ENCODE data around the gene ACIN1. TPM values are rescaled to one million over a fixed set of nuclear protein-coding genes. Genes with fewer than 3 reads are reported as not detected.

The ACIN1 gene
- total RNA-seq, 1 donor from 2014 or later, result 184 TPM

GRCh38 chr14:23078692-23079116 lies 16.2 kb downstream of the ACIN1 start:
- Histone ChIP-seq H3K9me3 (ENCODE audit: low read depth) (no peaks in the 10 kb centered on the region), H3K79me2 (ENCODE audit: low read depth) (peaks cover 23% of the 10 kb centered on the region), H3F3A (ENCODE audit: low read depth) (peaks cover 54% of the 10 kb centered on the region), H3K36me3 (peaks cover 45% of the 10 kb centered on the region), H3K9ac (no peak overlapping the region), H3K27me3 (no peaks in the 10 kb centered on the region), H3K27ac (no peak overlapping the region), H3K4me1 (no peaks in the 10 kb centered on the region), H3K4me2 (no peak overlapping the region), H2AFZ (replicated peaks) (no peak overlapping the region), H4K20me1 (ENCODE audit: low read depth) (peaks cover 11% of the 10 kb centered on the region), H3K4me3 (no peak overlapping the region)
- TF ChIP-seq EZH2 (IDR thresholded peaks at IDR 0.05) (no peak), EZH2phosphoT487 (IDR thresholded peaks at IDR 0.05) (no peak), CTCF (IDR thresholded peaks at IDR 0.05) (no peak)
- Mint-ChIP-seq H3K9me3 (no peaks in the 10 kb centered on the region), H3K4me3 (no peak overlapping the region), H3K4me1 (no peaks in the 10 kb centered on the region), H3K36me3 (peaks cover 32% of the 10 kb centered on the region), H3K27me3 (ENCODE audit: insufficient read depth, low read depth) (no peaks in the 10 kb centered on the region), H3K27ac (no peak overlapping the region)
- no peak for DNase-seq (ENCODE audit: low spot score)

- Mint-ChIP-seq H3K27me3 (ENCODE audit: insufficient read depth, low read depth) (no peaks in the 10 kb centered on the region), H3K9me3 (no peaks in the 10 kb centered on the region), H3K36me3 (peaks cover 32% of the 10 kb centered on the region), H3K27ac (no peak overlapping the region), H3K4me3 (no peak overlapping the region), H3K4me1 (peaks cover 2% of the 10 kb centered on the region)
- Histone ChIP-seq H3K4me2 (no peak overlapping the region), H3K27me3 (no peaks in the 10 kb centered on the region), H3K9ac (no peak overlapping the region), H3K79me2 (ENCODE audit: low read depth) (peaks cover 18% of the 10 kb centered on the region), H3F3A (ENCODE audit: low read depth) (peaks cover 57% of the 10 kb centered on the region), H3K9me3 (ENCODE audit: low read depth) (no peaks in the 10 kb centered on the region), H3K27ac (no peak overlapping the region), H3K36me3 (peaks cover 40% of the 10 kb centered on the region), H4K20me1 (ENCODE audit: low read depth) (peaks cover 11% of the 10 kb centered on the region), H3K4me3 (no peak overlapping the region), H2AFZ (replicated peaks) (no peak overlapping the region), H3K4me1 (no peaks in the 10 kb centered on the region)
- DNase-seq (ENCODE audit: low spot score), result no peak
- TF ChIP-seq EZH2 (IDR thresholded peaks at IDR 0.05) (no peak), EZH2phosphoT487 (IDR thresholded peaks at IDR 0.05) (no peak), CTCF (IDR thresholded peaks at IDR 0.05) (no peak)
Measured at GRCh38 chr14:23077962-23078361, 17.0 kb downstream of the ACIN1 start.

DNA sequence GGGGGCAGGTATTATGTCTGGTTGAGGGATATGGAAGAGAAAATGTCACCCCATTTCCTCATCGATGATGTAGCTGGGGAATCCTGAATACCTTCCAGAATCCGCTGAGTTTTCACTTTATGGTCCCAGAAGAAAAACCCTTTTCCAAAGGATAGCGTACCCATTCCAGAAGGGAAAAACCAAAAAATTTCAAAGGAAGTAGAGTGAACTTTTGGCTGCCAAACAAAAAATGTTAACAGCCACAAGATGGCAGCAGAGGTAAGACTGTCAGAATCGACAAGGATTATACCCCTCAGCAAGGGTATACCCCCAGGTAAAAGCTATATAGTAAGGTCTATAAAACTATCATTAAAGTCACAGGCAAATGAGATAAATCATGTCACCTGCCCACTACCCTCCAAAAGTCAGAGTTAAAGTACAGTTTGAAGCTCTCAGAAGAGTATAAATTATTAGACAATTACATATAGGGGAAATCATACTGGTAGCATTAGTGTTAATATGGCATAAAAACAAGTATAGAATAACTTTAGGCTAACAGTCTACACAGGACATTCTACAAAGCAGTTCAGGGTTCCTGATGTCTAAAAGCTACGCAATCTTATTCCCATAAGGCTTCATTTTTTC lies 18.0 kb downstream of the ACIN1 start:
- Mint-ChIP-seq H3K27ac (no peak overlapping the region), H3K9me3 (no peaks in the 10 kb centered on the region), H3K4me1 (peaks cover 12% of the 10 kb centered on the region), H3K4me3 (no peak overlapping the region), H3K27me3 (ENCODE audit: insufficient read depth, low read depth) (peaks cover 1% of the 10 kb centered on the region), H3K36me3 (peaks cover 37% of the 10 kb centered on the region)
- Histone ChIP-seq H3K4me1 (peaks cover 10% of the 10 kb centered on the region), H3F3A (ENCODE audit: low read depth) (peaks cover 68% of the 10 kb centered on the region), H3K27ac (no peak overlapping the region), H3K79me2 (ENCODE audit: low read depth) (peaks cover 17% of the 10 kb centered on the region), H2AFZ (replicated peaks) (no peak overlapping the region), H3K4me3 (no peak overlapping the region), H3K27me3 (no peaks in the 10 kb centered on the region), H3K9ac (no peak overlapping the region), H3K36me3 (peaks cover 36% of the 10 kb centered on the region), H3K4me2 (no peak overlapping the region), H3K9me3 (ENCODE audit: low read depth) (no peaks in the 10 kb centered on the region), H4K20me1 (ENCODE audit: low read depth) (peaks cover 17% of the 10 kb centered on the region)
- peak; percentile 52 for DNase-seq (ENCODE audit: low spot score)
- TF ChIP-seq EZH2phosphoT487 (IDR thresholded peaks at IDR 0.05) (no peak), CTCF (IDR thresholded peaks at IDR 0.05) (peak; percentile 70), EZH2 (IDR thresholded peaks at IDR 0.05) (no peak)

Measured in neural progenitor cell (in vitro differentiated cells).